ENCODE results near the gene RBM26.

RBM26 gene

GRCh38 chr13:79349011-79349410 is 57.0 kb downstream of the RBM26 start:
- Histone ChIP-seq H3K4me1 (no peaks in the 10 kb centered on the region), H3K27me3 (no peaks in the 10 kb centered on the region), H3K4me3 (ENCODE audit: low read depth, low read length) (no peak overlapping the region), H3K36me3 (peaks cover 34% of the 10 kb centered on the region), H3K9me3 (no peaks in the 10 kb centered on the region)
- no peak for DNase-seq
- TF ChIP-seq CTCF (IDR thresholded peaks at IDR 0.05; ENCODE audit: low read depth, low read length) = no peak

GRCh38 chr13:79346300-79346914 is 59.6 kb downstream of the RBM26 start:
- DNase-seq = no peak
- no peaks in the 10 kb centered on the region for H3K27me3 ChIP-seq
- H3K4me1 ChIP-seq = no peaks in the 10 kb centered on the region
- no peaks in the 10 kb centered on the region for H3K9me3 ChIP-seq
- H3K36me3 ChIP-seq = peaks cover 37% of the 10 kb centered on the region
- no peak overlapping the region for H3K4me3 ChIP-seq (ENCODE audit: low read depth, low read length)
- no peak for TF ChIP-seq CTCF (IDR thresholded peaks at IDR 0.05; ENCODE audit: low read depth, low read length)

- Histone ChIP-seq H3K4me1 (no peaks in the 10 kb centered on the region), H3K4me3 (ENCODE audit: low read depth, low read length) (no peak overlapping the region), H3K27me3 (no peaks in the 10 kb centered on the region), H3K9me3 (no peaks in the 10 kb centered on the region; the same call in 1 of the 2 replicates), H3K36me3 (peaks cover 83% of the 10 kb centered on the region)
- TF ChIP-seq CTCF (IDR thresholded peaks at IDR 0.05; ENCODE audit: low read depth, low read length) = no peak
- no peak for DNase-seq
These were observed 64.9 kb downstream of the RBM26 start for GRCh38 chr13:79341202-79341601.

GRCh38 chr13:79340490-79340889 is 65.6 kb downstream of the RBM26 start:
- TF ChIP-seq CTCF (IDR thresholded peaks at IDR 0.05; ENCODE audit: low read depth, low read length) = no peak
- no peak for DNase-seq
- Histone ChIP-seq H3K36me3 (peaks cover 88% of the 10 kb centered on the region), H3K4me3 (ENCODE audit: low read depth, low read length) (no peak overlapping the region), H3K4me1 (no peaks in the 10 kb centered on the region), H3K9me3 (no peaks in the 10 kb centered on the region; the same call in 1 of the 2 replicates), H3K27me3 (no peaks in the 10 kb centered on the region)

- no peak overlapping the region for H3K4me3 ChIP-seq (ENCODE audit: low read depth, low read length)
- no peaks in the 10 kb centered on the region for H3K27me3 ChIP-seq
- H3K9me3 ChIP-seq = no peaks in the 10 kb centered on the region; the same call in 1 of the 2 replicates
- peaks cover 91% of the 10 kb centered on the region for H3K36me3 ChIP-seq
- TF ChIP-seq CTCF (IDR thresholded peaks at IDR 0.05; ENCODE audit: low read depth, low read length) = no peak
- no peak for DNase-seq
- no peaks in the 10 kb centered on the region for H3K4me1 ChIP-seq
These were observed 67.7 kb downstream of the RBM26 start for GRCh38 chr13:79338343-79338742.

- DNase-seq = no peak
- no peak overlapping the region for H3K4me3 ChIP-seq (ENCODE audit: low read depth, low read length)
- no peak for TF ChIP-seq CTCF (IDR thresholded peaks at IDR 0.05; ENCODE audit: low read depth, low read length)
- H3K9me3 ChIP-seq = no peaks in the 10 kb centered on the region; the same call in 1 of the 2 replicates
- no peaks in the 10 kb centered on the region for H3K27me3 ChIP-seq
- peaks cover 89% of the 10 kb centered on the region for H3K36me3 ChIP-seq
- H3K4me1 ChIP-seq = no peaks in the 10 kb centered on the region
These were observed 69.1 kb downstream of the RBM26 start for GRCh38 chr13:79336966-79337365.

All from BE2C (cell line).